GM12873 (cell line): Measurements from ENCODE around the gene CCDC3.

Source experiments
- TF ChIP-seq, protein P1 (sequence below): IDR thresholded peaks from 2 replicates; pipeline ENCODE4 v1.5.1; 2012; ENCODE audit warnings: low read depth, mild to moderate bottlenecking, moderate library complexity, low read length, control low read depth; ENCODE audit not compliant: insufficient read depth; ENCODE audit errors: missing control alignments

The CCDC3 gene

DNA sequence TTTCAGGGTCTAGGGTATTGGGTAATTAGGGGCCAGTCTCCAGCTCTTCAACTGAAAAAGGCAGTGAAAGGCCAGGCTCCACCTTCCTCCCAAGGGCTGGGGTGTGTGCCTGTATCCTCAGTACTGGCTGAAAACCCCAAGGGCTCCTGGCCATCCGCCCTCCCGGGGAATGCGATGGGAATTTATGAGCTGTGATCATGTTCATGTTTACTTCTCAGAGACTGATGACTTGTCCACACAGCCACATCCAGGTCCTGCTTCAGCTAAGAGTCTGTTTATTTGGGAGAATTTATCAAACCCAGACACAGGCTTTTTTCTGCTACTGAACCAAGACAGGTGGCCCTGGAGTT, 91.7 kb downstream of the CCDC3 start:
- TF ChIP-seq, protein P1, sequence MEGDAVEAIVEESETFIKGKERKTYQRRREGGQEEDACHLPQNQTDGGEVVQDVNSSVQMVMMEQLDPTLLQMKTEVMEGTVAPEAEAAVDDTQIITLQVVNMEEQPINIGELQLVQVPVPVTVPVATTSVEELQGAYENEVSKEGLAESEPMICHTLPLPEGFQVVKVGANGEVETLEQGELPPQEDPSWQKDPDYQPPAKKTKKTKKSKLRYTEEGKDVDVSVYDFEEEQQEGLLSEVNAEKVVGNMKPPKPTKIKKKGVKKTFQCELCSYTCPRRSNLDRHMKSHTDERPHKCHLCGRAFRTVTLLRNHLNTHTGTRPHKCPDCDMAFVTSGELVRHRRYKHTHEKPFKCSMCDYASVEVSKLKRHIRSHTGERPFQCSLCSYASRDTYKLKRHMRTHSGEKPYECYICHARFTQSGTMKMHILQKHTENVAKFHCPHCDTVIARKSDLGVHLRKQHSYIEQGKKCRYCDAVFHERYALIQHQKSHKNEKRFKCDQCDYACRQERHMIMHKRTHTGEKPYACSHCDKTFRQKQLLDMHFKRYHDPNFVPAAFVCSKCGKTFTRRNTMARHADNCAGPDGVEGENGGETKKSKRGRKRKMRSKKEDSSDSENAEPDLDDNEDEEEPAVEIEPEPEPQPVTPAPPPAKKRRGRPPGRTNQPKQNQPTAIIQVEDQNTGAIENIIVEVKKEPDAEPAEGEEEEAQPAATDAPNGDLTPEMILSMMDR = no peak

DNA sequence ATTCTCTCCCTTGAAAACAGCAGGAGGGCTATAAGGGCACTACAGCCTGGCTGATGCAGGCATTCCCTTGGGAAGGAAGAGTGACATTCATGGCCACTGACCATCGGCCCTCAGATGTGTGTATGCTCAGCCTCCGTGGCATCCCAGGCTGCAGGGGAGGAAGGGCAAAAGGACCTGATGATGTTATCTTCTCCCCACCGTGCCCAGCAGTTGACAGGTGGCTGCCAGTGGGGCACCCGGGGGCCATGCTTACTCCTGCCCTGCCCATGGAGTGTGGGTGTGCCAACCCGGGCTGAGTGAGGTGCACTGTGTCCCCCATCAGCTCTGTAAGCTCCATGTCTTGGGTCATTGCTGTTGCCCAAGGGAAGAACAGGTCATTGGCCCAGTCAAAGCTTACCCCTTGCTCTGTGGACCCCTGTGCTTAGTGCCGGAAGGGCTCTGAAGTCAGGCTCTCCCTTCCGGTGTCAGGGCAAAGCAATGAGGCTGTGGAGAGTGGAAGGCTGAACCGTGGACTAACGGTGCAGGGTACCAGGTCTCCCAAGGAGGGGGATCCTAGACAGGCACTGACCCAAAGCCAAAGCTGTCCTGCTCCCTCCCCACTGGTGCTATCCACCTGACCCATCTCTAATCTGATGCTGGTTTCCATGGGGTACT, 92.2 kb downstream of the CCDC3 start:
- TF ChIP-seq, protein P1 = no peak

DNA sequence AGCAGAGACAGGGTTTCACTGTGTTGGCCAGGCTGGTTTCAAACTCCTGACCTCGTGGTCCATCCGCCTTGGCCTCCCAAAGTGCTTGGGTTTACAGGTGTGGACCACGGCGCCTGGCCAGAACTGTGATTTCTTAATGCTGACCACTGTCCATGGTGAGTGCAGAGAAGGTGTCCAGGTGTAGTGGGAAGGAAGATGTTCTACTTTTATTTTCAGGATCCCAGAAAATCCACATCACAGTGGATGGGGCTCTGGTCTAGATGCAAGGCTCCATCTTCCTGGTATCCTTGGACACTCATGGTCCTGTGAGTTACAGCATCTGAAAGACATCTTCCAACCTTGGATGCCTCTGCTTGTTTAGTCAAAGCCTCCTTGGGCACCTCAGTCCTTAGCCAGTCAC, 92.7 kb downstream of the CCDC3 start:
- TF ChIP-seq, protein P1 = no peak

DNA sequence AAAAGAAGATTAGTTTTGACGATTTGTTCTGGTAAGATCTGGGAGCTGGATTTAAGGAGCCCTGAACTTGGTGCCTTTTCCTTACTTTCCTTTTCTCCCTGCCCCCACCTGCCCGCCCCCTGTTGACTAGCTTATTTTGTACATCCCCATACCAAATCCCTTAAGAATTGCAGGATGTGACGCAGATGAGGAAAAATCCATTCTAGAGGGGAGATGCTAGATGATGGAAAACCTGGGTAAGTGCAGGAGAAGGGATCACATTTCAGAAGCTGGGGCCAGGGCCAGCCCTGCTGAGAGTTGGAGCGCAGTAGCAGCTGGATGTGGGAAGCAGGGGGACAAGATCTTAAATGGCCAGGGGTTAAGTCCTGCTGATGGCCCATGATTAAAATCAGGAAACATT, 93.9 kb downstream of the CCDC3 start:
- TF ChIP-seq, protein P1 = no peak

DNA sequence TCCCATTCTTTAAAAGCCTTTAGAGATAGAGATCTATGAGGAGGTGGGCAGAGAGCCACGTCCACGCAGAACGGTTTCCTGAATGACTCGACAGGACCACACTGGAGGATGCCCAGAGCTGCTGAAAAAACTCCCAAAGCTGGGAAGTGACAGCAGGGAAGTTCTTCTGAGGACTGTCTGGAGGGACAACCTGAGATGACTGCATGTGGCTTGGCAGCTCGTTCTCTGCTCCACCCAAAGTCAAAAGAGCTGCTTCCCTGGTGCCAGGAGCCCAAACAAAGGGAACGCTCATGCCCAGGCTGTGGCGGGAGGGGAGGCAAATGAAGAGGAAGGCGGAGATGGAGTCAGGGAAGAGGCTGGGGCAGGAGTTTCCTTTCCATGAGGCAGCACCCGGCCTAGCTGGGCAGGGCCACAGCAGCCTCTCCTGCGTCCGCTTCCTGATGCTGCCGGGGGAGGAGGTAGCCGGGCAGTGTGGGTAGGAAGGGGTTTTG, 95.4 kb downstream of the CCDC3 start:
- TF ChIP-seq, protein P1 = no peak

DNA sequence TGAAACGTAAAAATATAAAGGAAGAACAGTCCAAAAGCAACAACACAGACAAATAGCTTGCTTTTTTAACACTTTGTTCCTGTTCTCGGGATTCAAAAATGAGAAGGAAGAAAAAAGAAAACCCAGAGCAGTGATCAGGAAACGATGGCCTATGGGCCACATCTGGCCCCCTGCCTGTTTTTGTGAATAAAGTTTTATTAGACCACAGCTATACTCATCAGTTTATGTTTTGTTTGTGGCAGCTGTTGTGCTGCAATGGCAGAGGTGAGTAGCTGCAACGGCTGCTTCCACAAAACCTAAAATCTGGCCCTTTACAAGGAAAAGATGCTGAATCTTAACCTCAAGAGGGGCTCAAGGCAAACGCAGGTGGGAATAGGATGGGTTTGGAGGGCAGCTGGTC, 96.4 kb downstream of the CCDC3 start:
- TF ChIP-seq, protein P1 = no peak

DNA sequence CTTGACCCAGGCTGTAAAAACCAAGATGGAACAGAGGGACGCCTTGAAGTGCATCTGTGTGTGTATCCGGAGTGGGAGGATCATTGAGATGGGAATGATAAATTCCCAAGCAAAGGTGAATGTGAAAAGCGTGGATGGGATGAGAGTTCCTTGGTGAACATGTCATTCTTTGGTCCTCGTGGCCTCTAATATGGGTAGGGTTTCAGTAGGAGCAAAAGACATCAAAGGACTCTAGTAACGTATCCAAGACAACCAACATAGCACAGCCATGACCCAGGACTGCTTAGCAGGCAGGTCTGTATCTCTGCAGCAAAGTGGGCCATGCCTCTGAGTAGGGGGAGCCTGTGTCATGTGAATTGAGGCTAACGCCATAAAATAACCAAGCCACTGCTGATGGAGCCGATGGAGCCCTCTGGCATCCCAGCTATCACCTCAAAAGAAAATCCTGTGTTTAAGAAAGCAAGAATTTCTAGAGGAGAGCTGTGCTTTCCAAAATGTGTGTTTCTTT, 98.6 kb downstream of the CCDC3 start:
- TF ChIP-seq, protein P1 = no peak
